ENCODE data around the gene CYB561A3.

The CYB561A3 gene

DNA sequence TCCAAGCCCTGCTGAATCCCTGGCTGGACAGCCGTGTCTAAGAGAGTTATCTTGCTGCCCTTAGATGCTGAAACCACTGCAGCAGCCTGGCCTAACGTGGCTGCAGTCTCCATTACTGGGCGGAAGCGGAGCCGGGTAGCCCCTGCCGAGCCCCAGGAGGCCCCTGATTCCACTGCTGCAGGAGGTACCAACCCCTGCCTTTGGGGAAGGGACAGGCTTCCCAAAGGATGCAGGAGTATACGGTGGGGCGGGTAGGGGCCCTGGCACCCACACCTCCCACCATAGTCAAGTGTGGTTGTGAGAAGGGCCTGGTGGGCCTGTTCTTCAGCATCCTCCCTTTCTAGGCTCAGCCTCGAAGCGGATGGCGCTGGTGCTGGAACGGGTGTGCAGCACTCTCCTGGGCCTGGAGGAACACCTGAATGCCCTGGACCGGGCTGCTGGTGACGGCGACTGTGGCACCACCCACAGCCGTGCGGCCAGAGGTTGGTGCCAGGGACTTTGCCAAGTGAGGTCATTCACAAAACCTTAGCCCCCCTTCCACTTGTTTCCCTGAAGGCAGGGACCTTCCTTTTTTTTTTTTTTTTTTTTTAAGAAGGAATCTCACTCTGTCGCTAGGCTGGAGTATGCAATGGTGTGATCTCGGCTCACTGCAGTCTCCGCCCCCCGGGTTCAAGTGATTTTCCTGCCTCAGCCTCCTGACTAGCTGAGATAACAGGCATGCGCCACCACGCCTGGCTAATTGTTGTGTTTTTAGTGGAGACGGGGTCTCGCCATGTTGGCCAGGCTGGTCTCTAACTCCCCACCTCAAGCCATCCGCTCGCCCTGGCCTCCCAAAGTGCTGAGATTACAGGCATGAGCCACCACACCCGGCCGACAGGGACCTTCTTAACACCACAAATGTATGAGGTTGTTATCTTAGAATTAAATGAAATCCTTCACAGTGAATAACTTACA, 17.6 kb downstream of the CYB561A3 start:
- no peak for DNase-seq

DNA sequence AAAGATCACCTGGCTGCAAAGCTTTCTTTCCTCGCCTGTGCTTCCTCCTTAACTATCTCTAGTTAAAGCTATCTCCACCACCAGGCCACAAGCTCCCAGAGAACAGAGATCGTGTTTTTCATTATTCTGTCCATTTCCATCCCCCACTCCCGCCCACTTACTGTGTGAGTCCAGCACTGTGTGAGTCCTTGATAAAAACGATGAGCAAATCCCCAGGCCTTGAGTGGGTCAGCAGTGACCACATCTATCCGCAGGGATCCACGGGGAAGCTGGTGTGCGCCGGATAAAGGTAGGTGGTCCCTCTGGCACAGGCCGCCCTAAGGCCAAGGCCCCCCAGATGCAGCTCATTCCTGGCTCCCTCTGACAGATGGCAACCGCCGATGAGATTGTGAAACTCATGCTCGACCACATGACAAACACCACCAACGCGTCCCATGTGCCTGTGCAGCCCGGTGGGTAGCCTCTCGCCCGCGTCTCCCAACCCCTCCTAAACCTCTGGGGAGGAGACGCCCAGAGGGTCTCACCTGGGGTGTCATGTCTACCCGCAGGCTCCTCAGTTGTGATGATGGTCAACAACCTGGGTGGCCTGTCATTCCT, 19.4 kb downstream of the CYB561A3 start:
- no peak for DNase-seq

- no peak for DNase-seq
Measured at GRCh38 chr11:61341706-61342105, 20.0 kb downstream of the CYB561A3 start.

DNA sequence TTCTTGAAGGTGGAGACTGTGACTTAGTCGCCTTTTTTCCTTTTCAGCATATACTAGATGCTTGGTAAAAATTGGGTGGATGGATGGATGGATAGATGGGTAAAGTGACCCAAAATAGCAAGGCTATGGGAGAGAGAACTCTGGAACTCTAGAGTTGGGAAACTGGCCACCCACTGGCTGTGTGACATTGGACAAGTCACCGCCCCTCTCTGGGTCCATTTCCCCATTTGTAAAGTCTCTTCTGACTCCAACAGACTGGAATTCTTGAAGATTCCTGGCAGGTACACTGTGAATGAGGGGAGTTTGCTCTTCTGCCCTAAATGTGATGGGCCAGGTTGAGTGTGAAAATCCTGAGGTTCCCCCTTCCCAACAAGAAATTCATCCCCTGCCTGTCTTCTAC, 20.7 kb downstream of the CYB561A3 start:
- no peak for DNase-seq

DNA sequence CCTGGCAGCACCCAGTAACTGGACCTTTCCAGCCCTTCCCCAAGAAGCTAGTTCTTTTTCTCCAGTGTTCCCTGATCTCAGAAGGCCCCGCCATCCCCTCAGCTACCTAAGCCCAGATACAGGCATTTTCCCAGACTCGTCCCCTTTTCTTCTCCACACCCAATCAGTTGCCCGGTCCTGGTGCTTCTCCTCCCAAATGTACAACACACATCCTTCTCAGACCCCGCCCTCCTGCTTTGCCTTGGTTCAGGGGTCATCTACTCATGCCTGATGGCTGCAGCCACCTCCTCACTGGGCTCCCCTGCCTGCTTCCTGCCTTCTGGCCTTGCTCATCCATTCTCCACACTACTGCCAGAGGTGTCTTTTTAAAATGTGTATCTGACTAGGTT, 22.2 kb downstream of the CYB561A3 start:
- no peak for DNase-seq

GRCh38 chr11:61338783-61339489, 22.7 kb downstream of the CYB561A3 start:
- DNase-seq, result no peak

GRCh38 chr11:61337706-61338470, 23.8 kb downstream of the CYB561A3 start:
- DNase-seq, result no peak

- DNase-seq, result peak; percentile 12
Measured at GRCh38 chr11:61336171-61336935, 25.3 kb downstream of the CYB561A3 start.

DNA sequence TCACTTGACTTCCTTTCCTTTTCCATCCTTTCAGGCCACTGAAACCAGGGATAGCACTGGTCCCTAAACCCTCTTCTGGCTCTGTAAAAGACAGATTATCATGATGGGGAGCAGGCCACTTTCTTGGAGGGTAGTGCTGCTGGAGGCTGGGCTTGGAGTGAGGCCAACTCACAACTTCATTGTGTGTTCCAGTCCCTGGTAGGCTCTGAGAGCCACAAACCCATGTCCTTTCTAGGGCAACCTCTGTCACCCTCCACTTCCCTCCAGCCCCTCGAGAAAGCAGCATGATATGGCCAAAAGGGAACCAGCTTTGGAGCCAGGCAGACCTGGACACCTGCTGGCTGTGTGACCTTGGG, 26.3 kb downstream of the CYB561A3 start:
- no peak for DNase-seq

DNA sequence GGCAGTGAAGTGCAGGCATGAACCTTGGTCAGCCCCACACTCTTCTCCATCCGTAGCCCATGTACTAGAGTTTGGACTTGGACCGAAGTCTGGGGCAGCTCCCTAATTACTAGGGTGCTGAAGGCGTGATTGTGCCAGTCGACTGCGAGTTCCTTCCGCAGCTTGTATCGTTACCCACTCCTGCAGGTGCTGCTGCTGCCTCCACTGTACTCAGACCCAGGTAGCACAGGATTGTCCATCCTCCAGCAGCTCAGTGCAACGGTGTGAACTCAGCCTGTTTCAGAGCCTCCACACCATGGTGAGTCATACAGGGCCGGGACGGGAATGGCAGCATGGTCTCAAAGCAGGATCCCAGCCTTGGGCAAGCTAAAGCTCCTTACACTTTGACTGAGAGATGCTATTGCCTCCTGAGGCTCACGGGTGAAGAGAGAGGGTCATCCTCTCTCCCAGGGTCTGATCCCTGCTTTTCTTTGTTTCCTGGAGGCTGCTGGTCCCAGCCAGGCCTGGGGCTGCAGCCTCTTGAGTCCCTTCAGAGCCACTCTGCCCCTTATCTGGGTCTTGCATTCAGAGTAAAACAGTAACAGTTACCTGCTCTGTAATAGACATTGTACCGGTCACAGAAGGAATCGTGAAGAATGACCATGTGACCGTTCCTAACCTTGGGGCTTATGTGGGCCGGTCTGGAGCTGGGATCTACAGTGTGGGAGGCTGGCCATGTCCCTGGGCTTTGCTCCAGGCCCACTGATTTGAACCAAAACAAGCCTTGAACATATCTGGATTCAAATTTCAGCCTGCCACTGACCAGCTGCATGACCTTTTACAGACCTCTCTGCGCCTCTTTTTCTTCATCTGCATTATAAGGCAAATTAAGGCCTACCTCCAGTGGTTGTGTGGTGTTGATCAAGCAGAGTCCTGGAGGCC, 27.0 kb downstream of the CYB561A3 start:
- no peak for DNase-seq

- DNase-seq, result no peak
Measured at GRCh38 chr11:61333550-61334433, 27.9 kb downstream of the CYB561A3 start.

GRCh38 chr11:61332797-61333549, 28.7 kb downstream of the CYB561A3 start, which contains the start of the genes DDB1 and TKFC:
Gene DDB1, minus strand, starts transcription at chr11:61333105. Its CDS starts 137 bp downstream, at chr11:61332968.
Gene TKFC, plus strand, starts transcription at chr11:61333228. Its CDS starts 1,501 bp downstream, at chr11:61334729.
- DNase-seq, result peak; percentile 40

DNA sequence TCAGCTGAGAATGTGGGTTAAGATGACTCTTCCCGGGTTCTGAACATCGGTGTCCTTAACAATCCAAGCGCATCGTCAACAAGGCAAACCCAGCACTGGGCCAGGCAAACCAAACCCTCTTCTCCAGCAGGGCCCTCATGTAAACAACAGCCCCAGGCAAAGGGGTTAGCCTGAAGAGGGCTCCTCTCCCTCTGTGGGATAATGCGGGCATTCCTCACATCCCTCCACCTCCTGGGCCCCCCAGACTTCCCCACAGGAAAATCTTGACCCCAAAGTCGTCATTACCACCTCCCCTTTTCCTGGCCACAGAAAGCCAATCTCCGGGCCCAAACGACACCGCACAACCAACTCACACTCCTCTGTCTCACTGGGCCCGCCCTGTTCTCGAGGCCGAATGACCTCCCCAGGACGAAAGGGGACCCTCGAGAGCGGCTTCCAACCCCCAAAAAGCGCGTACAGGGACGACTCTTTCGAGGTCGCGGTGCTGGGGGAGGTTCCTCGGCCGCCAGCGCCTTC, 29.3 kb downstream of the CYB561A3 start:
- DNase-seq, result no peak

DNA sequence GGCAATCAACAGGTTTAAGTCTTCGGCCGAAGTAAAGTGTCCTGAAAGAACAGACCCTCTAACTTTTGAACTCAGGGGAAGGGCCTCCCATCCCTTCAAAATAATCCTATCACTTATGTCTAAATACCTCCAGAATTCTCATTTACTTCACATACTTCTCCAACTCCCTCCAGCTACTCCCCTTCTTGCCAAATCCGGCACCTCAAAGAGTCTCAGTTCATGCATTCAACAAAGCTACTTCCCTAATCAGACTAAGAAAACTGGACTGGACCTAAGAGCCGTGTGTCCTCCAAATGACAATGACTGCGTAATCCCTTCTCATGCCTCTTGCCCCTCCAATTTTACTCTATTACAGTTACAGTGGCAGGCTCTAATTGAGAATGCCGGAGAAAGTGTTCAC, 30.0 kb downstream of the CYB561A3 start:
- DNase-seq, result no peak

DNA sequence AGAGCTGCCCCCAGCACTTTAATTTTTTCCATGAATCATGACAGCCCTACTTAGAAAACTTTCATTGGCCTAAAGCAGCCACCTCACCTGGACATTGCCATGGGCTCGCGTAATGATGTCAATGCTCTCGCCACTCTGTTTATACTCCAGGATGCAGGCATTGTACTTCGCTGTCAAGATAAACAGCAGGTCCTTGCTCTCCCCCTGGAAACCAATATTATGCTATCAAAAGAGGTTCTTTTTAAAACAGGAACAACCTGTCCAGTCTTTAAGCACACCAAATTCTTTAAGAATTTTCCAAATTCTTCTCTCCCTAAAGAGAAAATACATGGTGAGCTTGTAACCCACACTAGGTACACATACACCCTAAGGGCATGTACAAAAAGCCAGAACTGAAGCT, 31.8 kb downstream of the CYB561A3 start:
- no peak for DNase-seq

GRCh38 chr11:61328351-61328750, 33.3 kb downstream of the CYB561A3 start:
- no peak for DNase-seq

DNA sequence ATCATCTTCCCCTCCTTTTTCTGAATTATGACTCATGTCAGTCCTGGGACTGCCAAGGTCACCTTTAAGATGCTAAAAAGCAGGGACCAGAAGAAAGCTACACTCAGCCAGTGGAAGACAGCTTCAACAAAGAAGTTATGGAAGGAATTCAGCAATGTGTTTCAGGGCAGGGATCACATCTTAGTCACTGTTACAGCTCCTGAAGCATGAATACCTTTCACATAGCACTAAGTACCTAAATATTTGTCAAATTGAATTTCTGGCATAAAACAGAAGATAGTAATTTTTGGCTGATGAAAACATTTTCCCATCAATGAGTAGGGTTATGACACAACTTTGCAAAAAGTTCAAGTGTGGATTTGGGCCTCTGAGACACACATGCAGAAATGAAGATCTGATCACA, 34.0 kb downstream of the CYB561A3 start:
- no peak for DNase-seq

DNA sequence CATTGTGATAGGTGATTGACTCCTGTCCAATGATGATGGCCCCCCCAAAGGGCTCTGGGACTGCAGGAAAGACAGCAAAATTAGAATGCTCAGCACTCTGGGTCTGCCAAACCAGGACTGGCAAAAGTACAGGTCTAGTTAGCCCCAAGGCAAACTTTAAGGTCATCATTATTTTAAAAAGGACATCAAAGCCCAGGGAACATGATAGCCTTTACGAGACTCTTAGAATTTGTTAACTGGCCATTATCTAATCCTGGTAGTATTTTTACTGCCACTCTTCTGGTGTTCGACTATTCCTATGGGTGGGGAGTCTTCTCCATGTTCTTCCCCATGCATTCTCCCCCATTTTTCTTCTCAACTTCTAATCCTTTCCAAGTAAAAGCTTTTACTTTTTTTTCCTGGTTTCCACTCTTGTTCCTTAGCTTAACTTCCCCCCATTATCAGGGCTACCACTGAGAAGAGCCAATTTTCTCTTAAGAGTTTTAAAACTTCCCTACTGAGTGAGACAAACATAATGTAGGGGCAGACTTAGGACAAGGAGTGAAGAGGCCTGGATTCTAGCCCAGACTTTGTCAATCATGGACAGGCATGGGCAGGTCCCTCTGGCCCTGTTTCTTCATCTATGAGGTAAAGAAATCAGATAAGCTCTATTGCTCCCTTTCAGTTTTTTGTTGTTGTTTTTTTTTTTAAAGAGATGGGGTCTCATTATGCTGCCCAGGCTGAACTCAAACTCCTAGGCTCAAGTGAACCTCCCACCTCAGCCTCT, 35.9 kb downstream of the CYB561A3 start:
- no peak for DNase-seq

All from NCI-H1436 treated with DMSO at 0.1 percent for 48 hours (cell line).